GM19468 (cell line): Measurements from ENCODE around the gene CCL7.

ENCODE experiments used
- ATAC-seq: cut with Tn5 transposase; IDR thresholded peaks from one replicate; pipeline ENCODE4 v1.9.1; 2021; ENCODE audit warnings: mild to moderate bottlenecking, moderate library complexity, moderate number of reproducible peaks; ENCODE audit not compliant: unreplicated experiment; ENCODE audit errors: extremely low read depth

Gene CCL7

GRCh38 chr17:34276826-34277225 lies 6.8 kb downstream of the CCL7 start:
- no peak for ATAC-seq

- ATAC-seq: no peak
Measured at GRCh38 chr17:34283571-34283970, 13.6 kb downstream of the CCL7 start.

- no peak for ATAC-seq
Measured at GRCh38 chr17:34285286-34285792, 15.3 kb downstream of the CCL7 start, which contains the start of gene CCL11. Gene CCL11, plus strand, starts transcription at chr17:34285742. Its CDS starts 67 bp downstream, at chr17:34285809.

- no peak for ATAC-seq
Measured at GRCh38 chr17:34287875-34288274, 17.9 kb downstream of the CCL7 start.

- ATAC-seq: no peak
Measured at GRCh38 chr17:34290586-34290985, 20.6 kb downstream of the CCL7 start.

GRCh38 chr17:34291721-34292348 lies 21.8 kb downstream of the CCL7 start:
- no peak for ATAC-seq

- ATAC-seq: no peak
Measured at GRCh38 chr17:34299027-34299426, 29.0 kb downstream of the CCL7 start.

- no peak for ATAC-seq
Measured at GRCh38 chr17:34299956-34300577, 30.0 kb downstream of the CCL7 start.

- ATAC-seq: no peak
Measured at GRCh38 chr17:34300652-34301370, 30.8 kb downstream of the CCL7 start.

- ATAC-seq: no peak
Measured at GRCh38 chr17:34301986-34302385, 32.0 kb downstream of the CCL7 start.

- ATAC-seq: no peak
Measured at GRCh38 chr17:34302636-34303035, 32.6 kb downstream of the CCL7 start.

GRCh38 chr17:34303606-34304005 lies 33.6 kb downstream of the CCL7 start:
- ATAC-seq: no peak

- ATAC-seq: no peak
Measured at GRCh38 chr17:34305061-34305460, 35.0 kb downstream of the CCL7 start.

GRCh38 chr17:34305606-34306005 lies 35.6 kb downstream of the CCL7 start:
- ATAC-seq: no peak

GRCh38 chr17:34306466-34306865 lies 36.4 kb downstream of the CCL7 start:
- ATAC-seq: no peak

- ATAC-seq: no peak
Measured at GRCh38 chr17:34307110-34307509, 37.1 kb downstream of the CCL7 start.

- ATAC-seq: no peak
Measured at GRCh38 chr17:34308371-34308770, 38.4 kb downstream of the CCL7 start.

- ATAC-seq: no peak
Measured at GRCh38 chr17:34311291-34311690, 41.3 kb downstream of the CCL7 start.

- no peak for ATAC-seq
Measured at GRCh38 chr17:34312080-34312479, 42.1 kb downstream of the CCL7 start.

GRCh38 chr17:34313164-34313563 lies 43.1 kb downstream of the CCL7 start:
- no peak for ATAC-seq

- ATAC-seq: no peak
Measured at GRCh38 chr17:34314279-34314678, 44.3 kb downstream of the CCL7 start.
